ENCODE measurements around the gene PPP1CA. TPM values are rescaled to one million over a fixed set of nuclear protein-coding genes. Genes with fewer than 3 reads are reported as not detected.

PPP1CA gene
- total RNA-seq, 4 donors from 2014 or later = 164 to 216 (median 191) TPM

GRCh38 chr11:67349928-67350465 is 51.7 kb downstream of the PPP1CA start:
- Histone ChIP-seq H3K4me3 (replicated peaks in 1 of 3) (no peak overlapping the region), H3K4me1 (peaks cover 27 to 47% of the 10 kb centered on the region in 2 donors), H3K27me3 (no peaks in the 10 kb centered on the region), H3K36me3 (no peaks in the 10 kb centered on the region), H3K9me3 (no peaks in the 10 kb centered on the region), H3K27ac (no peak overlapping the region)
- 87 to 91% methylated on average over 4 of the region's 4 CpGs for WGBS, 2 donors
- DNase-seq = no peak
- intact Hi-C loops (cut with DNase I) = loop anchor here (5.0 to 10.0 kb wide), 2 partner anchors 32 to 155 kb away; partner anchors contain the start of genes CDK2AP2 and PITPNM1
- no peak for TF ChIP-seq CTCF (IDR thresholded peaks at IDR 0.05)
- TF ChIP-seq POLR2A (IDR thresholded peaks at IDR 0.05) = no peak

GRCh38 chr11:67349457-67349856 is 52.2 kb downstream of the PPP1CA start:
- DNase-seq = no peak
- WGBS, 2 donors = 78 to 89% methylated on average over 2 of the region's 2 CpGs
- H3K36me3 ChIP-seq = no peaks in the 10 kb centered on the region
- no peaks in the 10 kb centered on the region for H3K9me3 ChIP-seq
- no peaks in the 10 kb centered on the region for H3K27me3 ChIP-seq
- TF ChIP-seq POLR2A (IDR thresholded peaks at IDR 0.05) (no peak), CTCF (IDR thresholded peaks at IDR 0.05) (no peak)
- intact Hi-C loops (cut with DNase I) = loop anchor here (5.0 kb wide), 1 partner anchor 33 kb away; no protein-coding TSS in a partner anchor
- H3K4me1 ChIP-seq = peaks cover 27 to 41% of the 10 kb centered on the region in 2 donors
- no peak overlapping the region for H3K27ac ChIP-seq
- no peak overlapping the region for H3K4me3 ChIP-seq (replicated peaks in 1 of 3)

GRCh38 chr11:67349036-67349435 is 52.6 kb downstream of the PPP1CA start:
- TF ChIP-seq POLR2A (IDR thresholded peaks at IDR 0.05) = no peak
- TF ChIP-seq CTCF (IDR thresholded peaks at IDR 0.05) = no peak

More at GRCh38 chr11:67349036-67349435, 52.6 kb downstream of the PPP1CA start:
- no peak for DNase-seq
- Histone ChIP-seq H3K4me1 (peaks cover 24 to 37% of the 10 kb centered on the region in 2 donors), H3K9me3 (no peaks in the 10 kb centered on the region), H3K36me3 (no peaks in the 10 kb centered on the region), H3K4me3 (replicated peaks in 1 of 3) (no peak overlapping the region), H3K27me3 (no peaks in the 10 kb centered on the region), H3K27ac (no peak overlapping the region)
- intact Hi-C loops (cut with DNase I) = loop anchor here (5.0 kb wide), 1 partner anchor 33 kb away; no protein-coding TSS in a partner anchor
- 75 to 76% methylated on average over 5 of the region's 5 CpGs for WGBS, 2 donors

Small RNA genes lying within 50 kb of the gene (small RNA-seq; reads per million reads assigned to genes)
- not detected for gene RN7SKP239
- gene RNU6-1238P = not detected

Other genes with a start within 250 kb of the PPP1CA start
- gene GRK2, start 135.4 kb downstream of the PPP1CA start, total RNA-seq = 10 to 100 TPM; 32.8 to 55.8 (median 40.6) TPM
- gene ANKRD13D, start 112.6 kb downstream of the PPP1CA start, total RNA-seq = 10 to 100 TPM; 27.9 to 36.8 (median 31.5) TPM
- gene SSH3, start 98.3 kb downstream of the PPP1CA start, total RNA-seq = 10 to 100 TPM; 50.5 to 59.9 (median 54.4) TPM
- 100 to 1,000 TPM in 1 of 4 donors, 10 to 100 TPM in 3; 38.6 to 105 (median 60.6) TPM for gene POLD4, start 48.3 kb downstream of the PPP1CA start, total RNA-seq
- gene CLCF1, start 28.3 kb downstream of the PPP1CA start, total RNA-seq = 1 to 10 TPM; 4.3 to 9.4 (median 6.9) TPM
- 10 to 100 TPM; 22.7 to 38.0 (median 31.0) TPM for gene RAD9A, start 9.9 kb downstream of the PPP1CA start, total RNA-seq
- 10 to 100 TPM in 2 of 4 donors, 1 to 10 TPM in 2; 8.8 to 16.0 (median 11.6) TPM for gene TBC1D10C, start 2.2 kb upstream of the PPP1CA start, total RNA-seq
- gene CARNS1, start 13.8 kb upstream of the PPP1CA start, total RNA-seq = 1 to 10 TPM; 3.8 to 9.8 (median 5.9) TPM
- 100 to 1,000 TPM in 1 of 4 donors, 10 to 100 TPM in 3; 44.1 to 102 (median 62.2) TPM for gene RPS6KB2, start 26.6 kb upstream of the PPP1CA start, total RNA-seq
- 1 to 10 TPM; 5.6 to 7.2 (median 6.4) TPM for gene PTPRCAP, start 35.8 kb upstream of the PPP1CA start, total RNA-seq
- gene CORO1B, start 41.6 kb upstream of the PPP1CA start, total RNA-seq = 100 to 1,000 TPM in 1 of 4 donors, 10 to 100 TPM in 3; 73.9 to 102 (median 81.3) TPM
- gene GPR152, start 50.9 kb upstream of the PPP1CA start, total RNA-seq = not detected
- 1 to 10 TPM in 1 of 4 donors, under 1 TPM in 2, not detected in 1; 0.33 to 6.4 (median 0.39) TPM for gene CABP4, start 53.5 kb upstream of the PPP1CA start, total RNA-seq
- 100 to 1,000 TPM in 1 of 4 donors, 10 to 100 TPM in 3; 69.0 to 138 (median 95.8) TPM for gene TMEM134, start 67.4 kb upstream of the PPP1CA start, total RNA-seq
- 100 to 1,000 TPM in 1 of 4 donors, 10 to 100 TPM in 3; 58.2 to 100 (median 83.2) TPM for gene AIP, start 81.2 kb upstream of the PPP1CA start, total RNA-seq
- 10 to 100 TPM; 22.8 to 52.6 (median 47.2) TPM for gene PITPNM1, start 103.5 kb upstream of the PPP1CA start, total RNA-seq
- gene CDK2AP2, start 106.3 kb upstream of the PPP1CA start, total RNA-seq = 100 to 1,000 TPM in 2 of 4 donors, 10 to 100 TPM in 2; 90.0 to 240 (median 148) TPM
- not detected for gene CABP2, start 121.6 kb upstream of the PPP1CA start, total RNA-seq
- 1,000 to 10,000 TPM in 3 of 4 donors, 100 to 1,000 TPM in 1; 877 to 4,013 (median 1,716) TPM for gene GSTP1, start 182.0 kb upstream of the PPP1CA start, total RNA-seq
- gene NDUFV1, start 205.1 kb upstream of the PPP1CA start, total RNA-seq = 100 to 1,000 TPM; 323 to 401 (median 356) TPM
- 10 to 100 TPM; 16.7 to 67.7 (median 51.1) TPM for gene NUDT8, start 228.1 kb upstream of the PPP1CA start, total RNA-seq
- not detected for gene TBX10, start 237.9 kb upstream of the PPP1CA start, total RNA-seq
- gene ACY3, start 248.9 kb upstream of the PPP1CA start, total RNA-seq = not detected

Measured in thyroid gland (tissue), 4 donors.